ENCODE data around the gene RDH5. TPM values are rescaled to one million over a fixed set of nuclear protein-coding genes. Genes with fewer than 3 reads are reported as not detected.
A peak's percentile ranks its signal among the peaks of the same experiment; 100 is the strongest.

RDH5 gene
- total and polyA plus RNA-seq, 2 of the 13 experiments (the other 11 are each of a cell fraction or from before 2014, with no cell fraction given): 2.6 to 5.7 TPM

DNA sequence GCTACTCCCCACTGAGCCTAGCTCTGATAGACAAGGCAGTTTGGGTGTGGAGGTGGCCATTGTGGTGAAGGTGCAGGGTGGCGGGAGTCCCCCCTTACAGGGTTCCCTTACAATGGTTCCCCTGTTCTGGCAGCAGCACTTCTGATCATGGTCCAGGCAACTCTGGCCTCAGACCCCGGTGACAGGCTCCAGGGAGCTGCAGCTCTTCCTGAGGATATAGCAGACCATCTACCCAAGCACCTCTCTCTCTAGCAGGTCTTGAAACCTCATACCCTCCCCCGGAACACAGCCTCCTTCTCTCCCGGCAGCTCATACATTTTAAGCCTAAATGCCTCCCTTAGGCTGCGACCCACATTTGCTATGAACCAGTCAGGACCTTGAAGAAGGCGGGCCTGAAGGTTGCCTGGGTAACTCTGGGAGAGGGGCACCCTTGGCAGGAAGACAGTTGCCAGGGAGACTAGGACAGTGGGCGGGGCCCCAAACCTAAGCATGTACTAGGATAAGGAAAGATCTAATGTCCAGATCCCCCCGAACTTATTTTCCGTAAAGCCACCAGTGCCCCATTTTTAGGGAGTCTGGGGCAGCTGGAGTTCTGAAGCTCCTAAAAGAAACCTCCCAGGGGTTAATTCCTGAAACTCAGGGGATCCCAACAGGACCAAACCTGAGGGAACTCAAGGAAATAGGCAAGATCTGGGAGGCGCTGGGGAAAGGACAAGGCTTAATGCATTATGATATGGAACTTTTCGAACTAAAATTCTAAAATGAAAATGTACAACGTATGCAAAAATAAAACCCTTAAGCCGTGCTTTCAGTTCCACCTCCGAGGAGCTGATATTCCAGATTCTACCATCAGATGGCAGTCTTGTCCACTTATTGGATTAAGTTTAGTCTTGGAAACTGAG lies 18.2 kb downstream of the RDH5 start:
- 0% methylated on average over 12 of the region's 14 CpGs for WGBS (ENCODE audit: low lambda C conversion rate)
- no TSS peak for BruUV-seq (replicated peaks)
- Histone ChIP-seq H3K4me3 (replicated peaks in 1 of 3; ENCODE audit: insufficient read depth in 1 of 3, low read depth in 2 of 3, low read length in 3 of 3) (peak overlapping the region; percentile 50 to 66 (median 63)), H4K20me1 (ENCODE audit: insufficient read depth, low read length) (no peaks in the 10 kb centered on the region), H3K4me1 (ENCODE audit: insufficient read depth, low read length) (peaks cover 36% of the 10 kb centered on the region), H2AFZ (ENCODE audit: low read length) (peak overlapping the region; percentile 85), H3K27me3 (ENCODE audit: control insufficient read depth in 1 of 2, insufficient read depth in 2 of 2, low read length in 2 of 2) (peaks cover 0 to 6% of the 10 kb centered on the region in 2 experiments; a peak in 2 of 5 replicates), H3K4me2 (ENCODE audit: low read depth, low read length) (peak overlapping the region; percentile 84), H3K36me3 (replicated peaks in 1 of 2; ENCODE audit: control insufficient read depth in 1 of 2, insufficient read depth in 2 of 2, low read length in 2 of 2) (no peaks in the 10 kb centered on the region), H3K9me3 (ENCODE audit: low read length) (no peaks in the 10 kb centered on the region), H3K79me2 (ENCODE audit: insufficient read depth, low read length) (no peaks in the 10 kb centered on the region), H3K9ac (ENCODE audit: insufficient read depth, low read depth, low read length) (peak overlapping the region; percentile 39), H3K27ac (ENCODE audit: extremely low read length, insufficient read depth, low read length) (peak overlapping the region; percentile 34)
- in situ Hi-C loops (cut with HindIII; ENCODE audit: extremely low pct_ligation_motif_present, low pct_unique_long_range_greater_than_20kb): loop anchor here (5.0 kb wide), 4 partner anchors 59 to 294 kb away; no protein-coding TSS in a partner anchor
- DNase-seq (ENCODE audit: low spot score): peak; percentile 72
- intact Hi-C loops (cut with micrococcal nuclease; ENCODE audit: unreplicated experiment): loop anchor here (1.0 to 5.0 kb wide), 3 partner anchors 59 to 299 kb away; partner anchors contain the start of gene DGKA
- POLR2A ChIA-PET: interaction anchor here (0.8 to 3.1 kb wide), 14 partner anchors 9 to 342 kb away, joined by 3 to 27 read pairs (median 4); partner anchors contain the start of genes CD63, DNAJC14, ORMDL2 and PYM1
- CTCF ChIA-PET (ENCODE audit: low intra/inter-chr PET ratio, low total read pairs): interaction anchor here (0.7 to 3.3 kb wide), 9 partner anchors 56 to 451 kb away, joined by 3 to 23 read pairs (median 3); partner anchors contain the start of gene SMARCC2
- ATAC-seq: peak; percentile 57
- FAIRE-seq: peak; percentile 96
- peak; percentile 34 for TF ChIP-seq TEAD3 (CRISPR knock-in tag; optimal IDR thresholded peaks at IDR 0.05; ENCODE audit: borderline replicate concordance)
- no peak for TF ChIP-seq SPEN (CRISPR knock-in tag; IDR thresholded peaks at IDR 0.05; ENCODE audit: low read depth)
- TF ChIP-seq SMAD3 (CRISPR knock-in tag; IDR thresholded peaks at IDR 0.05): 0 out of 2 replicates have a peak, but pooled peaks have one; percentile 11
- no peak for TF ChIP-seq ETV5 (CRISPR knock-in tag; IDR thresholded peaks at IDR 0.05; ENCODE audit: borderline replicate concordance)
- TF ChIP-seq SP1 (IDR thresholded peaks at IDR 0.05): no peak
- TF ChIP-seq SP1 (CRISPR knock-in tag; IDR thresholded peaks at IDR 0.05): peak; percentile 52; the same call in 1 of the 2 replicates
- 0 out of 2 replicates have a peak, but pooled peaks have one; percentile 39 for TF ChIP-seq FOXC1 (CRISPR knock-in tag; IDR thresholded peaks at IDR 0.05; ENCODE audit: borderline replicate concordance)
- peak; percentile 81 for TF ChIP-seq RFX3 (CRISPR knock-in tag; IDR thresholded peaks at IDR 0.05)
- TF ChIP-seq ZNF776 (CRISPR knock-in tag; IDR thresholded peaks at IDR 0.05): no peak
- peak; percentile 93 for TF ChIP-seq MAFF (IDR thresholded peaks at IDR 0.05; ENCODE audit: low read depth, low read length)
- TF ChIP-seq, protein P1, sequence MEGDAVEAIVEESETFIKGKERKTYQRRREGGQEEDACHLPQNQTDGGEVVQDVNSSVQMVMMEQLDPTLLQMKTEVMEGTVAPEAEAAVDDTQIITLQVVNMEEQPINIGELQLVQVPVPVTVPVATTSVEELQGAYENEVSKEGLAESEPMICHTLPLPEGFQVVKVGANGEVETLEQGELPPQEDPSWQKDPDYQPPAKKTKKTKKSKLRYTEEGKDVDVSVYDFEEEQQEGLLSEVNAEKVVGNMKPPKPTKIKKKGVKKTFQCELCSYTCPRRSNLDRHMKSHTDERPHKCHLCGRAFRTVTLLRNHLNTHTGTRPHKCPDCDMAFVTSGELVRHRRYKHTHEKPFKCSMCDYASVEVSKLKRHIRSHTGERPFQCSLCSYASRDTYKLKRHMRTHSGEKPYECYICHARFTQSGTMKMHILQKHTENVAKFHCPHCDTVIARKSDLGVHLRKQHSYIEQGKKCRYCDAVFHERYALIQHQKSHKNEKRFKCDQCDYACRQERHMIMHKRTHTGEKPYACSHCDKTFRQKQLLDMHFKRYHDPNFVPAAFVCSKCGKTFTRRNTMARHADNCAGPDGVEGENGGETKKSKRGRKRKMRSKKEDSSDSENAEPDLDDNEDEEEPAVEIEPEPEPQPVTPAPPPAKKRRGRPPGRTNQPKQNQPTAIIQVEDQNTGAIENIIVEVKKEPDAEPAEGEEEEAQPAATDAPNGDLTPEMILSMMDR (CRISPR knock-in tag; IDR thresholded peaks at IDR 0.05): peak; percentile 85
- TF ChIP-seq, protein P2, sequence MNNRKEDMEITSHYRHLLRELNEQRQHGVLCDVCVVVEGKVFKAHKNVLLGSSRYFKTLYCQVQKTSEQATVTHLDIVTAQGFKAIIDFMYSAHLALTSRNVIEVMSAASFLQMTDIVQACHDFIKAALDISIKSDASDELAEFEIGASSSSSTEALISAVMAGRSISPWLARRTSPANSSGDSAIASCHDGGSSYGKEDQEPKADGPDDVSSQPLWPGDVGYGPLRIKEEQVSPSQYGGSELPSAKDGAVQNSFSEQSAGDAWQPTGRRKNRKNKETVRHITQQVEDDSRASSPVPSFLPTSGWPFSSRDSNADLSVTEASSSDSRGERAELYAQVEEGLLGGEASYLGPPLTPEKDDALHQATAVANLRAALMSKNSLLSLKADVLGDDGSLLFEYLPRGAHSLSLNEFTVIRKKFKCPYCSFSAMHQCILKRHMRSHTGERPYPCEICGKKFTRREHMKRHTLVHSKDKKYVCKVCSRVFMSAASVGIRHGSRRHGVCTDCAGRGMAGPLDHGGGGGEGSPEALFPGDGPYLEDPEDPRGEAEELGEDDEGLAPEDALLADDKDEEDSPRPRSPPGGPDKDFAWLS (CRISPR knock-in tag; IDR thresholded peaks at IDR 0.05; ENCODE audit: borderline replicate concordance): no peak
- TF ChIP-seq, protein P3, sequence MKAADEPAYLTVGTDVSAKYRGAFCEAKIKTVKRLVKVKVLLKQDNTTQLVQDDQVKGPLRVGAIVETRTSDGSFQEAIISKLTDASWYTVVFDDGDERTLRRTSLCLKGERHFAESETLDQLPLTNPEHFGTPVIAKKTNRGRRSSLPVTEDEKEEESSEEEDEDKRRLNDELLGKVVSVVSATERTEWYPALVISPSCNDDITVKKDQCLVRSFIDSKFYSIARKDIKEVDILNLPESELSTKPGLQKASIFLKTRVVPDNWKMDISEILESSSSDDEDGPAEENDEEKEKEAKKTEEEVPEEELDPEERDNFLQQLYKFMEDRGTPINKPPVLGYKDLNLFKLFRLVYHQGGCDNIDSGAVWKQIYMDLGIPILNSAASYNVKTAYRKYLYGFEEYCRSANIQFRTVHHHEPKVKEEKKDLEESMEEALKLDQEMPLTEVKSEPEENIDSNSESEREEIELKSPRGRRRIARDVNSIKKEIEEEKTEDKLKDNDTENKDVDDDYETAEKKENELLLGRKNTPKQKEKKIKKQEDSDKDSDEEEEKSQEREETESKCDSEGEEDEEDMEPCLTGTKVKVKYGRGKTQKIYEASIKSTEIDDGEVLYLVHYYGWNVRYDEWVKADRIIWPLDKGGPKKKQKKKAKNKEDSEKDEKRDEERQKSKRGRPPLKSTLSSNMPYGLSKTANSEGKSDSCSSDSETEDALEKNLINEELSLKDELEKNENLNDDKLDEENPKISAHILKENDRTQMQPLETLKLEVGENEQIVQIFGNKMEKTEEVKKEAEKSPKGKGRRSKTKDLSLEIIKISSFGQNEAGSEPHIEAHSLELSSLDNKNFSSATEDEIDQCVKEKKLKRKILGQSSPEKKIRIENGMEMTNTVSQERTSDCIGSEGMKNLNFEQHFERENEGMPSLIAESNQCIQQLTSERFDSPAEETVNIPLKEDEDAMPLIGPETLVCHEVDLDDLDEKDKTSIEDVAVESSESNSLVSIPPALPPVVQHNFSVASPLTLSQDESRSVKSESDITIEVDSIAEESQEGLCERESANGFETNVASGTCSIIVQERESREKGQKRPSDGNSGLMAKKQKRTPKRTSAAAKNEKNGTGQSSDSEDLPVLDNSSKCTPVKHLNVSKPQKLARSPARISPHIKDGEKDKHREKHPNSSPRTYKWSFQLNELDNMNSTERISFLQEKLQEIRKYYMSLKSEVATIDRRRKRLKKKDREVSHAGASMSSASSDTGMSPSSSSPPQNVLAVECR (CRISPR knock-in tag; IDR thresholded peaks at IDR 0.05; ENCODE audit: borderline replicate concordance): 0 out of 2 replicates have a peak, but pooled peaks have one; percentile 12
- peak; percentile 18; the same call in 1 of the 2 replicates for TF ChIP-seq ELF1 (CRISPR knock-in tag; IDR thresholded peaks at IDR 0.05)
